GM20431 (cell line): Measurements from ENCODE around the gene DSG2.

ENCODE experiments used
- in situ Hi-C: fragments of 300-500 bp; cut with MseI, MboI; formaldehyde crosslinking; loops from one replicate; pipeline ENCODE4 v1.15.0; 2020; ENCODE audit warnings: low sequenced_read_pairs; ENCODE audit not compliant: unreplicated experiment

DSG2 gene

DNA sequence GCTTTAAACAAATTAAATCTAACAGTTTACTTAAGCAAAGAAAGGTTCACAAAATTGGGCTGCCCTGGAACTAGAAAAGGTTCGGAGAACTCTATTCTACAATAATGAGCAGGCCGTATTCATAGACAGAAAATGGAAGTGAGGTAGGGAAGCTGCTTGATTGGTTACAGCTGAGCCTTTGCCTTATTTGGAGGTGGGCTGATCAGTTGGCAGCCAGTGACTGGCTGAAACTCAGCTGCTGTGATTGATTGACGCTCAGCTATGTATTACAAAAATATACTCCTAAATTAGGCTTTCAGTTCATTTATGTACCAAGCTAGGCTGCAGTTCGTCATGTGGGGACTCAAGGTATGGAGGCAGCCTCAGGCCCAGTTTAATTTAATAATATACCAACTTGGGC is 51.4 kb downstream of the DSG2 start:
- in situ Hi-C loops: no loop called here

DNA sequence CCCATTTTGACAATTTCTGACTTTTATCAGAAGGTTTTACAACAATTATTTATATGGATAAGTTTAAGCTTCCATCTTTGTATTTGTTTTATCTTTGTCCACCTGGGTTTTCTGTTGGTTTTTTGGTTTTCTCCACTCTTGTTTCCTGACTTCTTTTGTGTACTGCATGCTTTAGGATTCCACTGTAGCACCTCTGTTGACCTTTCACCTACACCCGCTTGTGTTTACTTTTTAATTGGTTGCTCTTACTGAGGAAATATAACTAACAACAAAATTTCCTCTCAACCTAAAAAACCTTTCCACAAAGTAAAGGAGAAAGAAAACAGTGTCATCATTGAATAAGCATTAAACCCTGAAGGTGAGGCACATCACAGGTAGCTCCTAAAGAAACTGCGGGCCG is 53.9 kb downstream of the DSG2 start:
- in situ Hi-C loops: no loop called here

DNA sequence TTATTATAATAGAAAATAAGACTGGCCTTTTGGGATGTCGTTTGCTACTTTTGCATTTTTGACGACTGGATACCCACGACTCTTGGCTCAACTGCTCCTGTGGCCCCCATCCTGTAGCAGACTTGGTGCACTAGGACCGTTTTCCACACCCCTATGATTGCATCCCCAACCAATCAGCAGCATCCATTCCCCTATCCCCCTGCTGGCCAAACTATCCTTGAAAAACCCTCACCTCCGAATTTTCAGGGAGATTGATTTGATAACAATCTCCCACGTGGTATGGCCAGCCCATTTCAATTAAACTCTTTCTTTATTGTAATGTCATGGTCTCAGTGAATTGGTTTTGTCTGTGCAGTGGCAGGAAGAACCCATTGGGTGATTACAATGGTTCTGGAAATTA is 55.8 kb downstream of the DSG2 start:
- in situ Hi-C loops: no loop called here

DNA sequence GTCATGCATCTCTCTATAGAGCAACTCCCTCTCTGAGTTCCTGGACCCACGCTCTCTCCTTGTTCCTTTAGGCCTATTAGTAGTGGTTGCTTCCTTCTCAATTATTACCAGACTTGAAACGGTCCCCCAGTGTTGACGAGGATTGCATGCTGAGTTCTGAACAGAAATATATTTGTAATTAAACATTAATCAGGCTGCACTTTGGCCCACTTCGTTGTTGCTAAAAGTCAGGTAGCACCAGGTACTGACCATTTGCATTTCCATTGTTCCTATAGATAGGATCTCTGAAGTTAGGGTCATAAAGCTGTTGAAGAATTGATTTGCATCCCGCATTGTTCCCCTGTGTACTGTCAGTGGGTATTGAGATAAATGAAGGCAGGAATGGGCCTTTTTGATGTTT is 56.8 kb downstream of the DSG2 start:
- in situ Hi-C loops: loop anchor here (5.0 kb wide), 1 partner anchor 168 kb away; no protein-coding TSS in a partner anchor

DNA sequence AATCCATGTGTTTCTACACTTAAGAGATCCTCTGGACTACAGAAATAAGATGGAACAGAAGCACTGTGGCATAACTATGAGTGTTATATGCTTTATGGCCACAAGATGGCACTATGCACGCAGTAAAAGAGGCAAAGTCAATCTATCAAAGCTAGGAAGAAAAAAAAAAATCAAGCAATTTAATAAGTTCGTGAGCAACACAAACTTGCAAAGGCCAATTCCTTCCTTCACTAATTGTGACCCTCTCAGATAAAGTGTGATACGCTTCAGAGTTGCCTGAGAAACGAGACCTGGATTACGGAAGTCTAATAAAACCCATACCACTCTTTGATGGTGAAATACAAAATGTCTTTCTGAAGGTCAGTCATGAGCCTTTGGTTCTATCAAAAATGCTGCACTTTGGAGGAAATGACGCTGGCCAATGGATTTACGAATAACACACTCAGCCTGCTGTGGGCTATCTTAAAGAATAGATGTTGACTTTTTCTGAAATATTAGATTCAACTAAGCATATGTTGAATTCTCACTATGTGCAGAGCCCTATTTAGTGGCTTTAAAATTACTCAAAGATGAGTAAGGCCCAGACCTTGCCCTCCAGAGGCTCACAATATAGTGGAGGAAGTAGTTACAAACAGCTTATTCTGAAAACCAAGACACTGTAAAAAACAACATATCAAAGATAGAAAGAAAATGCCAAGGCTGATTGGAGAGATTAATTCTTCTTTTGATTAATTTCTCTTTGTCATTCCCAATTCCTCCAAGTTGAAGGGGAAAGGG is 58.2 kb downstream of the DSG2 start:
- in situ Hi-C loops: loop anchor here (5.0 kb wide), 1 partner anchor 166 kb away; no protein-coding TSS in a partner anchor

DNA sequence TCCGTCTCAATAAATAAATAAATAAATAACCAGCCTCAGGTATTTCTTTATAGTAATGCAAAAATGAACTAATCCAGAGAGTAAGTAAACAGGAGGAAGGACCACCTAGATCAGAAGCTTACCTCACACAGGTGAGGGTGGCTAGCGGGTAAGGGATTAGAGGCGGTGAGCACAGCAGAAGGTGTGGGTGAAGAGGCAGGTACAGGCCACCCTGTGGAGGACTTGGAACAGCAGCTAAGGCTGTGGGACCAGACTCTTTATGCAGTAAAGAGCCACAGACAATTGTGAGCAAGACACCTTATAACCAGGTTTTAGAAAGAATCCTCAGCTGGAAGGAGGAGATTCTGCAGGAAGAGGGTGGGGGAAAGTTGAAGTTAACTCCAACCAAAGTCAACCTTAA is 59.5 kb downstream of the DSG2 start:
- in situ Hi-C loops: loop anchor here (5.0 kb wide), 1 partner anchor 165 kb away; no protein-coding TSS in a partner anchor

DNA sequence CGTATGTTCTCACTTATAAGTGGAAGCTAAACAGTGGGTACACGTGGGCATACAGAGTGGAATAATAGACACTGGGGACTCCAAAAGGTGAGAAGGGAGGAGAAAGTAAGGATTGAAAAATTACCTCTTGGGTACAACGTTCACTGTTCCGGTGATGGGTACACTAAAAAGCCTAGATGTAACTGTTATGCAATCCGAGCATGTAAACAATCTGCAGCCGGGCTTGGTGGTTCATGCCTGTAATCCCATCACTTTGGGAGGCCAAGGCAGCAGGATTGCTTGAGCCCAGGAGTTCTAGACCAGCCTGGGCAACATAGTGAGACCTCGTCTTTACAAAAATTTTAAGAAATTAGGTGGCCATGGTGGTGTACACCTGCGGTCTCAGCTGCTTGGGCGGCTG is 60.6 kb downstream of the DSG2 start:
- in situ Hi-C loops: loop anchor here (5.0 kb wide), 1 partner anchor 164 kb away; no protein-coding TSS in a partner anchor

DNA sequence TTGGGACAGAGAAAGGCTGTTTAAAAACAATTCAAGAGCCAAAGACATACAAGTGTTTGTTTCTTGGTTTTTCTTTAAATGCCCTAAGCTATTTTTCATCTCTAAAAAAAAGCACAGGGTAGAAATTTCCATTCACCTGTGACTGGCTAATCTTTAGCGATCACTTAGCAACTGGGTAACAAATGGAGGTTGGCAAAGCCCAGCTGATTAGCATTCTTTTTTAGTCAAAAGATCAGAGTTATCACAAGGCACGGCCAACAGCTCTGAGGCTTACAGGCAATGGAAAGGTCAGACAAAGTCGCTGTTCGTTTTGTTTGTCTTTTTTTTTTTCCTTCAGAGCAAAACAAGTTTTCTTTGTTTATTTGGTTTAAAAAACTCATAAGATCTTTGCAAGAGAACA is 64.7 kb downstream of the DSG2 start:
- in situ Hi-C loops: no loop called here

DNA sequence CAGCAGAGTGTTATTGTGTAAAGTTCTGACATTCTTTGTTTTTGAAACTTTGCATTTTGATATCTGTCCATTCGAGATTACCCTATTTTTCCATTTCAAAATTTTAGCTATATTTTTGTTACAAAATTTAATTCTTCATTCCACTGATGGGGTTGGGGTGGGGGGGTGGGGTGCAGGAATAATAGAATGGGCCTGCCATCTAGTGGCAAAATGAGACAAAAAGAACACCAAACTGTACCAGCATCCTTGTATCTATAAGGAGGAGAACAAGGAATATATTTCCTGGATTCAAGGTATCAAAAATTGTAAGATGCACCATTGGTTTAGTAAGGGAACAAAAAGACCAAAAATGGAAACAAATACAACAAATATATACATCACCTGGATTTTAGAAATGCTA is 65.8 kb downstream of the DSG2 start:
- in situ Hi-C loops: no loop called here

DNA sequence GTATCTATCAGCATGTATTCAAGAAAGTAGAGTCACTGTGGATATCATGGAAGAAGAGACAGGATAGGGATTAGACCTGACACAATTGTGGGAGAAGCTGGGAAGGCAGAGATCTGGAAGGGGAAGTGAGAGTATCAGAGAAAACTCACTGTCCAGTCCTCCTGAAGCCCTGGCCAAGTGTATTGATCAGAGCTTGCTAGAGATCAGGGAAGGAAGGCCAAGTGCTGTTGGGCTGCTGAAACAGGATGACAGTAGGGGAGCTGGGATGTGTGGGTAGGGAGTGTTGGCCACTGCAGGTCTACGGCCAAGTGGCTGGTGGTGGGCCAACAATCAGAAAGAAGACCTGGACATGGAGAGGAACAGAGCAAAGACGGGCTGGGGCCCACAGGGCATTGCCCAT is 67.4 kb downstream of the DSG2 start:
- in situ Hi-C loops: no loop called here

DNA sequence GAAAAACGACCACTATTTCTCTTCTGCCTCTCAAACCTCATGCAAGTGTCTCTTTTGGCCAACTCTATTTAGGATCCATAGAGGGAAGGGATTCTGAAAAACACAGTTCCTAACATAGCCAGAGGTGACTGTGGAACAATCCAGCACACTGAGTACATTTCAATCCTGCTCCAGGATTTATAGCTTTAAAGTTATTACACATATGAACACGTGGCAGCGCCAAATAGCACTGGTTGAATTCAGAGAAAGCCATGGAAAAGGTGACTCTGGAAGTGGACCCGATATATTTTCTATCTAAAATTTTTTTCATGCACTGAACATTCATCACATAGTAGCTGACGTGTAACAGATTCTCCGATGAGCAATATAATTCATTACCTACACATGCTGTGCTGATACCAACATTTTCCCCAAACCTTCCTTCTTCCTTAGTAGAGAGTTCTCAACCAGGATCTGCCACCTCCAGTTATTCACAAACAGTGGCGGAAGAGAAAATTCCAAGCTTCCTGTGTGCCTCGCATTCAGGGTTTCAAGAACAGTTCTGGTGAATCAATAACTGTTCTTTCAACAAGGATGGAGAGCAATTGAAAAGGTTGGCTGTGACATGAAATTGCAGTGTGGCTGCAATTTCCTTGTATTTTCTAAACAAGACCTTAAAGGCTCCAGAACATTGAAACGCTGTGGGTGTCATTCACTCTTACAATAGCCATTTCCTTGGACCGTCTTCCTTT is 68.0 kb downstream of the DSG2 start:
- in situ Hi-C loops: no loop called here

DNA sequence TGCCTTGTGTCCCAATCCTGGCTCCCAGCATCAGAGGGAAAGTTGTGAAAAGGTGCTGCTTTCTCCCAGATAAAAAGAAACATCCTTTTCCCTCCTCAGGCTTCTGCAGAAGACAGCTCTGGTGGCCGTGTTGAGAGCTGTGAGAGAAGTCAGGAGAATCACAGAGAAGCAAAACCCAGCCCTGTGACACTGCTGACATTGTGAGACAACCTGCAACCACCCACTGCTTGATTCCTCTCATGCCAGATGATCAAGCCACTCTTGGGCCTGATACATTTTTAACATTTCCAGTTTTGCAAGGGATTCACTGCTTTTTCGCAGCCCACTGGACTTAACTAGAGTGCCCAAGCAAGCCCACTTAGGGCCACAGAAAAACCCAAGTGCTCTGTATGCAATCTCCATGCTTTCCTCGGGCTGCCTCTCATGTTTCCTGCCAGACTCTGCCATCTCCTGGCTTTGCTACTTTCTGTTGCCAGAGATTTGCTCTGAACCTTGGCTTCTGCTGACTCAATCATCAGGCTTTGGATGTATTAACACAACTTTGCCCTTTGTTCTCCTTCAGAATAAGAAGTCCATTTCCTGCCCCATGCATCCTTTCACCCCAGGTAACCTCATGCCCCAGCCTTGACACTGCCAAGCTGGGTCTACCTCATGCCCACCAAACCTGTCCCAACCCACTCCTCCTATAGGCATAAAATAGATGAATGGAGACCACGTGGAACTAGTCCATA is 68.8 kb downstream of the DSG2 start:
- in situ Hi-C loops: no loop called here

DNA sequence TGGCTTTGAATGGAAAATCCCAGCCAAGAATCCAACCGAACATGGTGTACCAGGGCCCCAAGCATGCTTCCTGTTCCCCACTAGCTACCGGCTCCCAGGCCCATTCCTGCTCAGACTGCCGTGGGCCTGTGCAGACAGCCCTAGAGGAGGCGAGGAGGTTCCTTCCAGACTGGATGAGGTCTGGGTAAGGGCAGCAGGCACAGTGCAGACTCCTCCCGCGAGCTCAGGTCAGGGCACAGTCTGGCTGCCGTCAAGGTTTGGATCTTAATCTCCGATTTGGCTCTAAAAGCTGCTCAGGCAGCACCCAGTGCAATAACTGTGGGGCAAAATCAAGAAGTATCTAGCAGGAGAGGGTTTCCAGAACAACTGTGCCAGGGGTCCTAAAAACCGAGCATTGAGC is 74.4 kb downstream of the DSG2 start:
- in situ Hi-C loops: no loop called here

DNA sequence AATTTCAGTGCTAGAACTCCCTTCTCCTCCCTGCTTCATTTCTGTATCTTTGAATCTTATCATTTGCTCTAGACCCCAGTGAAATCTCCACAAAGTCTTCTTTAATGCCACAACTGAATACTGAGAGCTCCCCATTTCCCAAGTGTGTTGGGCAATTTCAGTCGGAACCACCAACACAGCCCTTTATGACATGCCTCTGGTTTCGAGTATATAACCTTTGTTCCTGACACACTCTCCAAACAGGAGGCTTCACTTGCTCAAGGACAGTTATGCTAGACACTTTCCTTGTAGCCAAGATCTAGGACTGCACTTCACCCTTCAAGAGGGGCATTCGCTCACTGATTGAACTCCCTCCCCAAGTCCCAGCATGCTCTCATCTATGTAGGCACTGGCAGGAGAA is 75.1 kb downstream of the DSG2 start:
- in situ Hi-C loops: no loop called here

DNA sequence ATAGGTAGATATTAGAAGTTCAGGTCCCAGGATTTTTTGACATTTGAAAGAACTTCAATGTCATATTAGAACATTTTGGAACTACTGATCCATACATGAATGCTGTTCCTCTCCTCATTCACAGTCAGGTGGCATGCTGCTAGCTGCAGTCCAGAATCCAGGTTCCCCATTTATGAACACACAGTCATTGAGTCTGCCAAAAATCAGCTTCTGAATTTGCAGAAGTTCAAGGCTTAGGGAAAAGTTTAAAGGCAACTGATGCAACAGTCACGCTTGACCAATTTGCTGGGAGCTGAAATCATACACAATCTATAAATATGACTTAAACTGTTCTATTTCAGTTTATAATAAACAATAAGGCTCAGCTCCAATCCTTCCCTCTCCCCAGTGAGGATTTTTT is 76.4 kb downstream of the DSG2 start:
- in situ Hi-C loops: no loop called here

DNA sequence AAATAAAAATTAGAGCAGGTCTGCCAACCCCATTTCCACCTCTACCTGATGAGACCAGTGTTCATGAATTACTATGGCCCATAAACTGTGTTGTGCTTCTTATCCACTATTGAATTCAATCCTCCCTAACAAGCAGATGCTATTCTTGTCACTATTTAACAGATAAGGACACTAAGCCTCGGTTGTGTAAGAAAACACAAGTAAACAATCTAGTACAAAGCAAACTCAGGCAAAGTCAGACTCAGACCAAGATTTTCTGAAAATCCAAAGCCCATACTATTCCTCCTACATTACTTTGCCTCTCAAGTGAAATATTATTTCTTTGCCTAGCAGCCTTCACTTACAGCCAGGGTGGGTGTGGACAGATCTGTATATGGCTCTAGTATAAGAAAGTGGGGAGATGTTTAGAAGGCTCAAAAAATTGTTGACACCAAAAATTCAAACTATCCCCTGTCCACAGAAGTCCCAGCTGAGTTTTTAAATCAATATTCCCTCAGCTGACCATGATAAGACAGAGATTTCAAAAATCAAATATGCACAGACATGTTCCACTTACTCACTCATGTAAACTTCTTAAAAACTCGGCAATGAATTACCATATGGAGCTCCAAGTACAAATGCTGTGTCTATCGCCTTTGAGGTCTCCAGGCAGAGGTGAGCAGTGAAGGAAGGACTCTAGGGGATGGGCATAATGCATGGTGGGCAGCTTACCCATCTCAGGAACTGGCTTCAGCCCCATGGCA is 77.7 kb downstream of the DSG2 start:
- in situ Hi-C loops: no loop called here

DNA sequence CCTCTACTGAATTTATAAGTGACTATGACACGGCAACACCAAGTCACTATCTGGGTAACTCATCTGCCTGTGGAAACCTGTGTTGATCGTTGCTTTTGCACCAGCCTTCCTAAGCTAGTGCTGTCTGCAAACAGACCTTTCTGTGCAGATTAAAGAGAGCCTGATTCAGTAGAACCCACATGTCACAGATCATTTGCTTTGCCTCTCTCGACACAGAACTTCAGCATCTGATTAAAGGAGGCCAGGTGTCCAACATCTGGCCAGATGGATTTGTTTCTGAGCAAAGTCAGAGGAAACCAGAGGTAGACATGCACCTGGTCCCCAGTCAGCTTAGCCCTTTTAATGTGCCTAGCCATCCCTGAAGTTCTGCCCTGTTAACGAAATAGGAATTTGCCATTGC is 78.7 kb downstream of the DSG2 start:
- in situ Hi-C loops: no loop called here

DNA sequence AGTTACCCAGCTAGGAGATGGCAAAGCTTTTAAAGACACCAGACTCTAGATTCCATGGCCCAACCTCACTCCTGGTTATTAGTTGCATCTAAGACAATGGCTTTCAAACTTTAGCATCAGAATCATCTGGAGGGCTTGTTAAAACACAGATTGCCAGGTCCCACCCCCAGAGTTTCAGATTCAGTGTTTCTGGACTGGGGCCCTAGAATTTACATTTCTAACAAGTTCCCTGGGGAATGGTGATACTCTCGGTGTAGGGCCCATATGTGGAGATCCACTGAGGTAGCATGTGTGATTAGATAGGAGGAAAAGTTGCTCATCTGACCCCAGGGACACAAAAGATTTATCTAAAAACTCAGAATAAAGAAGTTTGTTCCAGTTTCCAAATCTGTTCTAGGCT is 79.2 kb downstream of the DSG2 start:
- in situ Hi-C loops: no loop called here

DNA sequence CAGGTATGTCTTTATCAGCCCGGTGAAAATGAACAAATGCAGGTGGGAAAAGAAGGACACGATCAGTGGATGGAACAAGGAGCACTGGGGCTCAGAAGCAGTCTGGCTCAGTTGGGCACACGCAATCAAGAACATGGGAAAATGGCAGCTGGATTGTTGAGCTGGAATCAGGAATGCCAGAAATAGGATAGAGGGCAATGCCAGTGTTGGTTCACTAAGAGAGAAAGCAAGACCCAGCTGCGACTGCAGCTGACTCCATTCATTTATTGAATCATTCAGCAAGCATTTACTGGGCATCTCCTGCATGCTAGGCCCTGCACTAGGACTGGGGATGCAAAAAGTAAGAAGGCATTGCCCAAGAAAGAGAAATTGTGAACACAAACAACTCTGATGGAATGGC is 80.1 kb downstream of the DSG2 start:
- in situ Hi-C loops: no loop called here

DNA sequence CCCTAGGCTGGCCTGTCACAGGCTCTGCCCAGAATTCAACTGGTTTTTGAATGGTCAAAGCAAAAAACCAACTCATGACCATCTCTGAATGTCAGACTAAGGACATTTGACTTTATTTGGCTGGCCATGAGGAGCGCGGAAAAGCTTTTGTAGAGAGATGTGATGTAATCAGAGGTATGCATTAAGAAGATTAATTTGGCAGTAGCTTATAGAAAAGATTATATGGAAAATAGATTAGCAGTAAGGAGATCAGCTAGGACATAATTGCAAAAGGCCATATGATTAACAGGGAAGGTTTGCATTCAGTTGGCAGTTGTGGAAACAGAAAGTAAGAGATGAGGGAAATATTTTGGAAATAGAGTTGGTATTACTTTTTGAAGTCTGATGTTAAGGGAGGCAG is 81.4 kb downstream of the DSG2 start:
- in situ Hi-C loops: no loop called here
